K562 (cell line): ENCODE measurements around the gene LRRC38.

Source experiments
- ATF3 ChIP-seq, 2 experiments: fragments of 450-650 bp in 1 of 2; sonication (generic) in 1 of 2; formaldehyde crosslinking in 1 of 2; IDR thresholded peaks in 1 of 2; conservative IDR thresholded peaks in 1 of 2; 2 replicates each; pipeline versions ENCODE4 v1.6.1 to v1.8.1; 2016 to 2023; ENCODE audit warnings: mild to moderate bottlenecking in 2 of 2, moderate library complexity in 2 of 2, inconsistent platforms in 1 of 2, missing genetic modification reagents in 1 of 2
- ELK1 ChIP-seq: sonication (generic); formaldehyde crosslinking; IDR thresholded peaks from 2 replicates; pipeline ENCODE4 v1.8.1; 2022; ENCODE audit warnings: missing genetic modification reagents
- HSF4 ChIP-seq: fragments of 250-450 bp; sonication (Bioruptor Pico); IDR thresholded peaks from 2 replicates; pipeline ENCODE4 v2.1.2; 2022; ENCODE audit warnings: mild to moderate bottlenecking, moderate library complexity, borderline replicate concordance
- MYC ChIP-seq, 2 experiments: fragments of 250-450 bp in 1 of 2; sonication (Bioruptor Pico) in 1 of 2; IDR thresholded peaks; 2 replicates each; pipeline versions ENCODE4 v1.5.1 to v1.6.1; 2012 to 2021; ENCODE audit warnings: low read depth in 2 of 2, borderline replicate concordance in 1 of 2, improper control_type of control experiment in 1 of 2, low read length in 1 of 2, mild to moderate bottlenecking in 1 of 2, moderate library complexity in 1 of 2
- PHF20 ChIP-seq: fragments of 450-650 bp; IDR thresholded peaks from 2 replicates; pipeline ENCODE4 v1.6.1; 2018; ENCODE audit not compliant: partially characterized antibody
- SMARCC2 ChIP-seq: fragments of 450-650 bp; IDR thresholded peaks from 2 replicates; pipeline ENCODE4 v1.6.1; 2017; ENCODE audit warnings: antibody characterized with exemption, moderate library complexity, mild to moderate bottlenecking, low read depth
- TBP ChIP-seq: optimal IDR thresholded peaks from 2 replicates; pipeline ENCODE3; 2011; ENCODE audit warnings: low read depth, low read length, improper control_type of control experiment
- TRIM25 ChIP-seq: fragments of 450-650 bp; IDR thresholded peaks from 2 replicates; pipeline ENCODE4 v1.7.0; 2016; ENCODE audit warnings: borderline replicate concordance
- ZBTB7A ChIP-seq: IDR thresholded peaks from 2 replicates; pipeline ENCODE4 v1.6.1; 2011; ENCODE audit warnings: low read depth, mild to moderate bottlenecking, low read length, moderate library complexity, borderline replicate concordance; ENCODE audit not compliant: control insufficient read depth
- ZC3H8 ChIP-seq: fragments of 450-650 bp; IDR thresholded peaks from 2 replicates; pipeline ENCODE4 v1.6.1; 2017
- ZNF217 ChIP-seq: sonication (generic); formaldehyde crosslinking; IDR thresholded peaks from 2 replicates; pipeline ENCODE4 v1.8.0; 2022; ENCODE audit warnings: mild to moderate bottlenecking, missing genetic modification reagents
- ZNF24 ChIP-seq: fragments of 450-650 bp; IDR thresholded peaks from 2 replicates; pipeline ENCODE4 v1.6.1; 2016
- ZNF324 ChIP-seq: fragments of 250-450 bp; sonication (Bioruptor Pico); IDR thresholded peaks from 2 replicates; pipeline ENCODE4 v1.4.0; 2020; ENCODE audit warnings: mild to moderate bottlenecking
- ZNF408 ChIP-seq: fragments of 250-450 bp; sonication (Bioruptor Pico); IDR thresholded peaks from 2 replicates; pipeline ENCODE4 v1.4.0; 2020; ENCODE audit warnings: low read depth, mild to moderate bottlenecking, moderate library complexity

- TF ChIP-seq ATF3 (IDR thresholded peaks at IDR 0.05), result no peak
- no peak for TF ChIP-seq ATF3 (CRISPR knock-in tag; conservative IDR thresholded peaks at IDR 0.05)
- no peak for TF ChIP-seq ZNF408
- no peak for TF ChIP-seq PHF20
- no peak for TF ChIP-seq TRIM25
- TF ChIP-seq ZBTB7A, result no peak
- TF ChIP-seq ELK1 (CRISPR knock-in tag), result no peak
- TF ChIP-seq ZC3H8, result no peak
- TF ChIP-seq ZNF217 (CRISPR knock-in tag), result no peak
- no peak for TF ChIP-seq ZNF24
- TF ChIP-seq HSF4, result no peak
- no peak for TF ChIP-seq SMARCC2
- TF ChIP-seq MYC (IDR thresholded peaks at IDR 0.05; ENCODE audit: low read depth, low read length), result no peak
- no peak for TF ChIP-seq MYC (CRISPR knock-in tag; IDR thresholded peaks at IDR 0.05; ENCODE audit: borderline replicate concordance, low read depth)
- TF ChIP-seq ZNF324, result no peak
- no peak for TF ChIP-seq TBP
Measured at GRCh38 chr1:13465515-13465914, 48.3 kb downstream of the LRRC38 start.
